Peyer's patch (tissue), 4 donors: Measurements from ENCODE around the gene PHYH.

Experiments
- CTCF ChIP-seq, 6 experiments: fragments of 450-650 bp in 4 of 6; fragments of 200-600 bp in 2 of 6; sonication (generic) in 1 of 6; IDR thresholded peaks; one replicate each; pipeline ENCODE4 v1.5.1; 2017 to 2019; ENCODE audit warnings: antibody characterized with exemption in 6 of 6, mild to moderate bottlenecking in 3 of 6, moderate library complexity in 1 of 6
- POLR2A ChIP-seq, 2 donors: fragments of 450-650 bp; IDR thresholded peaks; one replicate each; pipeline ENCODE4 v1.5.1; 2017; ENCODE audit warnings: antibody characterized with exemption in 2 of 2, mild to moderate bottlenecking in 2 of 2, moderate library complexity in 2 of 2

DNA sequence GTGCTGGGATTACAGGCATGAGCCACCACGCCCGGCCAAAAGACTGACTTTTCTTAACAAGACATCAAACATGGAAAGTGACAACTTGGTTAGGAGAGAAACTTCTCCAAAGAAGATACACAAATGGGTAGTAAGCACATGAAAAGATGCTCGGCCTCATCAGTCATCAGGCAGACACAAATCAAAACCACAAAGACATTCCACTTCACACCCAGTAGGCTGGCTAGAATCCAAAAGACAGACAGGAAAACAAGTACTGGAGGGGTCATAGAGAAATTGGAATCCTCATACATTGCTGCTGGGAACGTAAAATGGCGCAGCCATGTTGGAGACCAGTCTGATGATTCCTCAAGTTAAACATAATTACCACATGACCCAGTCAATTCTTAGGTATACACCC, 31.8 kb upstream of the PHYH start:
- TF ChIP-seq CTCF (IDR thresholded peaks at IDR 0.05) = no peak
- no peak for TF ChIP-seq POLR2A (IDR thresholded peaks at IDR 0.05)
